Muscle of leg (tissue), 11 donors: ENCODE data around the gene SLCO2A1. TPM values are rescaled to one million over a fixed set of nuclear protein-coding genes. Genes with fewer than 3 reads are reported as not detected.

Source experiments
- DNase-seq: peaks from one replicate; pipeline ENCODE4 v3.0.0; 2013
- H3K27ac ChIP-seq: one replicate; pipeline ENCODE4 v1.5.1; 2013; ENCODE audit warnings: mild to moderate bottlenecking, low read length, control low read depth
- H3K27me3 ChIP-seq: one replicate; pipeline ENCODE4 v1.6.1; 2013; ENCODE audit warnings: low read length; ENCODE audit not compliant: control insufficient read depth, insufficient read depth
- H3K36me3 ChIP-seq: one replicate; pipeline ENCODE4 v1.6.1; 2013; ENCODE audit warnings: low read length; ENCODE audit not compliant: control insufficient read depth, insufficient read depth
- H3K4me1 ChIP-seq: one replicate; pipeline ENCODE4 v1.6.1; 2013; ENCODE audit warnings: low read length; ENCODE audit not compliant: control insufficient read depth, insufficient read depth
- H3K4me3 ChIP-seq: one replicate; pipeline ENCODE4 v1.5.1; 2013; ENCODE audit warnings: low read length, control low read depth
- H3K9me3 ChIP-seq: replicated peaks from 2 replicates; pipeline ENCODE4 v1.6.1; 2013; ENCODE audit warnings: low read depth, low read length; ENCODE audit not compliant: control insufficient read depth
- WGBS: methylation state at CpG from one replicate; pipeline ENCODE4 v1.1.5; 2013; ENCODE audit warnings: missing lambda C conversion rate; ENCODE audit not compliant: insufficient coverage; 5-methylcytosine and 5-hydroxymethylcytosine counted together
- polyA plus RNA-seq, 8 donors: library from polyadenylated mRNA; unstranded; fragments of 120-200 nt; gene quantifications; one replicate each; pipeline versions ENCODE4 v1.2.1 to v1.2.3, GENCODE V29; 2013; ENCODE audit warnings: inconsistent platforms in 1 of 8, low replicate concordance in 1 of 8; ENCODE audit not compliant: insufficient read length in 8 of 8, insufficient read depth in 1 of 8
- total RNA-seq: library from RNA; stranded (reverse); fragments of 120-200 nt; gene quantifications from one replicate; pipeline ENCODE4 v1.2.4, GENCODE V29; 2013

SLCO2A1 gene
- total and polyA plus RNA-seq, 9 donors: 0.49 to 3.9 (median 1.6) TPM

- no peak overlapping the region for H3K4me3 ChIP-seq
- no peak overlapping the region for H3K27ac ChIP-seq
- H3K27me3 ChIP-seq: no peaks in the 10 kb centered on the region
- peaks cover 57% of the 10 kb centered on the region for H3K4me1 ChIP-seq
- no peaks in the 10 kb centered on the region for H3K36me3 ChIP-seq
- H3K9me3 ChIP-seq: no peaks in the 10 kb centered on the region
- DNase-seq: no peak
- WGBS: 50% methylated on average over 1 of the region's 5 CpGs
Measured at GRCh38 chr3:133943639-133944141, 86.0 kb downstream of the SLCO2A1 start.

- WGBS: 100% methylated on average over 1 of the region's 2 CpGs
- no peak for DNase-seq
- H3K9me3 ChIP-seq: no peaks in the 10 kb centered on the region
- no peak overlapping the region for H3K27ac ChIP-seq
- H3K27me3 ChIP-seq: no peaks in the 10 kb centered on the region
- no peaks in the 10 kb centered on the region for H3K36me3 ChIP-seq
- H3K4me1 ChIP-seq: peaks cover 61% of the 10 kb centered on the region
- H3K4me3 ChIP-seq: no peak overlapping the region
Measured at GRCh38 chr3:133943031-133943535, 86.6 kb downstream of the SLCO2A1 start.

- Histone ChIP-seq H3K4me3 (no peak overlapping the region), H3K27me3 (no peaks in the 10 kb centered on the region), H3K4me1 (peaks cover 70% of the 10 kb centered on the region), H3K36me3 (no peaks in the 10 kb centered on the region), H3K9me3 (no peaks in the 10 kb centered on the region), H3K27ac (peak overlapping the region; percentile 60)
- WGBS: 16% methylated on average over 7 of the region's 7 CpGs
- DNase-seq: peak; percentile 84
Measured at GRCh38 chr3:133941415-133941821, 88.3 kb downstream of the SLCO2A1 start.

GRCh38 chr3:133940536-133940935 lies 89.2 kb downstream of the SLCO2A1 start:
- no peak for DNase-seq
- no peak overlapping the region for H3K27ac ChIP-seq
- peaks cover 66% of the 10 kb centered on the region for H3K4me1 ChIP-seq
- H3K9me3 ChIP-seq: no peaks in the 10 kb centered on the region
- H3K4me3 ChIP-seq: no peak overlapping the region
- no peaks in the 10 kb centered on the region for H3K27me3 ChIP-seq
- H3K36me3 ChIP-seq: no peaks in the 10 kb centered on the region
- WGBS: 93% methylated on average over 9 of the region's 10 CpGs

- H3K27ac ChIP-seq: no peak overlapping the region
- WGBS: 78% methylated on average over 1 of the region's 1 CpG
- DNase-seq: no peak
- H3K4me3 ChIP-seq: no peak overlapping the region
- no peaks in the 10 kb centered on the region for H3K9me3 ChIP-seq
- H3K27me3 ChIP-seq: no peaks in the 10 kb centered on the region
- H3K36me3 ChIP-seq: no peaks in the 10 kb centered on the region
- peaks cover 55% of the 10 kb centered on the region for H3K4me1 ChIP-seq
Measured at GRCh38 chr3:133939463-133939835, 90.3 kb downstream of the SLCO2A1 start.

GRCh38 chr3:133938770-133939462 lies 90.8 kb downstream of the SLCO2A1 start:
- Histone ChIP-seq H3K9me3 (no peaks in the 10 kb centered on the region), H3K27ac (peak overlapping the region; percentile 48), H3K27me3 (no peaks in the 10 kb centered on the region), H3K4me1 (peaks cover 49% of the 10 kb centered on the region), H3K4me3 (no peak overlapping the region), H3K36me3 (no peaks in the 10 kb centered on the region)
- peak; percentile 66 for DNase-seq
- 20% methylated on average over 1 of the region's 2 CpGs for WGBS

GRCh38 chr3:133937756-133938601 lies 91.7 kb downstream of the SLCO2A1 start:
- 45% methylated on average over 5 of the region's 10 CpGs for WGBS

GRCh38 chr3:133937061-133937686 lies 92.6 kb downstream of the SLCO2A1 start:
- H3K36me3 ChIP-seq: no peaks in the 10 kb centered on the region
- H3K9me3 ChIP-seq: no peaks in the 10 kb centered on the region
- no peak overlapping the region for H3K4me3 ChIP-seq
- DNase-seq: no peak
- H3K4me1 ChIP-seq: peaks cover 38% of the 10 kb centered on the region
- no peaks in the 10 kb centered on the region for H3K27me3 ChIP-seq
- 81% methylated on average over 4 of the region's 8 CpGs for WGBS
- H3K27ac ChIP-seq: no peak overlapping the region

More at GRCh38 chr3:133937756-133938601, 91.7 kb downstream of the SLCO2A1 start:
- peak overlapping the region; percentile 69 for H3K27ac ChIP-seq
- H3K4me1 ChIP-seq: peaks cover 46% of the 10 kb centered on the region
- peak; percentile 89 for DNase-seq
- no peak overlapping the region for H3K4me3 ChIP-seq
- H3K36me3 ChIP-seq: no peaks in the 10 kb centered on the region
- H3K9me3 ChIP-seq: no peaks in the 10 kb centered on the region
- H3K27me3 ChIP-seq: no peaks in the 10 kb centered on the region

- H3K27me3 ChIP-seq: no peaks in the 10 kb centered on the region
- 90% methylated on average over 9 of the region's 13 CpGs for WGBS
- H3K4me1 ChIP-seq: peaks cover 28% of the 10 kb centered on the region
- H3K27ac ChIP-seq: no peak overlapping the region
- no peaks in the 10 kb centered on the region for H3K36me3 ChIP-seq
- no peak for DNase-seq
- no peak overlapping the region for H3K4me3 ChIP-seq
- H3K9me3 ChIP-seq: no peaks in the 10 kb centered on the region
Measured at GRCh38 chr3:133935843-133936769, 93.6 kb downstream of the SLCO2A1 start.
